NCI-H345 (cell line): ENCODE results near the gene MGAT5.
"Not testable (repeated sequence)": the region's sequence is repeated elsewhere in the genome, so short reads cannot be mapped to it uniquely, and the experiment has no call there.

ENCODE experiments used
- DNase-seq: peaks from one replicate; lab custom pipeline; 2025; lab: John Stamatoyannopoulos, UW

MGAT5 gene

DNA sequence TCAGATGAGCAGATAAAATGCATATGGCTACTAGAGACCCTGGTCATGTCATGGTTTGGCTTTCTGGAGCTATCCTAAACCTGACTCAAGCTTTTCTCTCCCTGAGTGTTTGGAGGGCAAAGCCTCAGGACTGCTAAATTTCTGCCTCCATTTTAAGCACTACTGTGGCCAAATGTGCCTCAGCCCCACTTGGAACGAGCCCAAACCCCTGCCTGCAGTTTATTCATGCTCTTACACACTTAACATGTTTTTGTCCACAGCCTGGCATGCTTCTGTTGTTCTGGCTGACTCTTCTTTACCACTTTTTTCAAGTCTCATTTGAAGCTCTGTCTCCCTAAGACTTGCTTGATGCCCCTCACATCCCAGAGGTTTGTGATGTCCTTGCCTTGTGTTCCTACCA is 24.7 kb downstream of the MGAT5 start:
- DNase-seq: no peak

DNA sequence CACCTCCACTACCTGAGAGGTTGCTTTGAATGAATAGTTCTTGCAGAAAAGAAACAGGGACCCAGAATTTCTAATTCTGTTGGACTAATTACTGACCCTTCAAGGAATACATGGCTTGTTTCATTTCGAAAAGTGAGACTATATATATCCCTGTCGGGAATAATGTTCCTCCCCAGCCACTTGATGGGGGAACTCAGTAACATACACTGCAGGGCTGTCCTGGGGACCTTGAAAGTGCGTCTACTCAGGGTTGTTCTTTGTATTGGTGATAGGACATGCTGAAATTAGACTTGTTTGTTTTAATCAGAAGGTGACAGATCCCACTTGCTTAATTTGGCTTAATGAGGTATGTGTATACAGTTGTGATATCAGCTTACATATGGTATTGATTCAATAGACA is 25.5 kb downstream of the MGAT5 start:
- DNase-seq: no peak

DNA sequence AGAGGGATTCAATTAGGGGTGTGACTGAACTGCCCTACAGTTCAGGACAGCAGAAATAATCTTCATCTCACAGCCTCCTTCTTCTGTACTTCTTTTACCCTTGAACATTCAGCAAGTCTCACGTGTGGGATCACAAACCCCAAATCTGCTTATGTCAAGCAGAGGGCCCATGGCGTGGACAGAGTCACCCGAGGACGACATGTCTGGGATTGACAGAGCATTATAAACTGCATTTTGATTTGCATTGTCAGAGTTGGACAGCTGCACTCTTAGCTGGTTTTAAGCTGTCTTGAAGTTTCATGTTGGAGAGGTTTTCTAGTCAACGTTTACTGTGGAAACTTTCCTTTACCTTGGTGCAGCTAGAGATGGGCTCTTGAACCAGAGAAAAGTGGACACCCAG is 26.4 kb downstream of the MGAT5 start:
- DNase-seq: no peak

GRCh38 chr2:134280726-134281125 is 26.9 kb downstream of the MGAT5 start:
- no peak for DNase-seq

- no peak for DNase-seq
Observed at GRCh38 chr2:134281815-134282419, 28.0 kb downstream of the MGAT5 start.

DNA sequence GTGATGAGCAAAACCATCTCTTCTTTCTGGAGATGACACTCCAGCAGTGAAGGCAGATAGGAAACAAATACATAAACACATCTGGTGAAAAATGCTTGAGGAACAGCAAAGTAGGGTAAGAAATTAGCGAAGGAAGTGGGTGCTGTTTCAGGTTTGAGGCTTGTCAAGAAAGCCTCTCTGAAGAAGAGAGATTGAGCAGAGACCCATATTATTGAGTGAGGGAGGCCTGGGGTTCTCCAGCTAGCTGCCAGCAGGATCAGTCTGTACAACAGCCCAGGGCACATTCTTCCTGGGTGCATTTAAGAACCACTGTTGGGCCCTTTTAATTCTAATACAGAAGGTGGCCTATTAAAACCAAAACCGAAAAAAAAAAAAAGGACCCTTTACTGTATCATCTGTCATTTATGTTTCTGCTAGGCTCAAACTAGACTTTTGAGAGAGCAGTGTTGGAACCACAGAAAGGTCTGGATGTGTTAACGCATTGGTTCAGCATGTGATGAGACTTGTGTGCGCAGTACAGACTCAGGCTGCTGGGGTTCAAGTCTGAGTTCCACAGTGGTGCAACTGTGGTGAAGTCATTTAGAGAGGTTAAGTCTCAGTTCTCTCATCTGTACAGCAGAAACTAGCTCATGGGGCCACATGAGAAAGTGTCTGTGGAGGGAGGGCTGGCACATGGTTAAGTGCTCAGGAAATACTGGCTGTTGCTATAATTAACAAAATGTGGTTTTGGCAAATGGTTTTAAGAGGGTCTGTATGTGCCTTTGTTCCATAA is 28.9 kb downstream of the MGAT5 start:
- no peak for DNase-seq

DNA sequence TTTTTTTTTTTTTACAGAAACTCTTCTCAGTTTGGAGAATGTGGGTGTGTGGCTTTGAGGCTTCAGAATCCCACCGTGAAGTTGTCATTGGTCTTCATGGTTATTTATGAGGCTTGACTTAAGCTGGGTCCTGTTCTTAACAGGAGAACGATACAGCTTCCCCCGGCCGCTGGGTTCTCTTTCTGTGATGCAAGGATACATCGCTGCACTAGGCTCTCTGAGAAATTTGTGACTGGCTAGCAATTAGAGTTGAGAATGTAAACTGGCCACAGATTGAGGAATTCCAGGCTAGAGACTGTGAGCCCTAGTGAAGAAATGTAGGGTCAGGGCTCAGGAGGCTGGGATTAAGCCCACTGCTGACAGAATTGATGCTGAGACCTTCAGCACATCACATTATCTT is 29.8 kb downstream of the MGAT5 start:
- no peak for DNase-seq

GRCh38 chr2:134284119-134284670 is 30.3 kb downstream of the MGAT5 start:
- no peak for DNase-seq

DNA sequence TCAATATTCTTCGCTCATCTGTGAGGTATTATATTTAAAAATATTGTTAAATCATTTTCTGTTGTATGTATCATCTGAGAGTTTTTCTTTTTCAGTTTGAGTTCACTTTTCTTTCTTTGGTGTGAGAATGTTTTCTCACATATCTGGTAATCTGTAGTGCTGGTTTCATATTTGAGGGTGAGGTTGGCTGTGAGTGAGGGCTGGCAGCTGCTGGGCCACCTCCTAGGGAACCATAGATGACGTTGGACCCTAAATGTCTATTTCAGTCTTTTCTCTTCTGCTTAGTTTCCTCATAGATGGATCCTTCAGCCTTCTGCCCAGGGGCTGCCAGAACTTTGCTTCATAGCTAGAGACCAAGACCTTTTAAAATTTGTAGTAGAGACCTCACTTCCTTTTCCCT is 33.5 kb downstream of the MGAT5 start:
- DNase-seq: no peak

GRCh38 chr2:134288814-134289213 is 34.9 kb downstream of the MGAT5 start:
- no peak for DNase-seq

DNA sequence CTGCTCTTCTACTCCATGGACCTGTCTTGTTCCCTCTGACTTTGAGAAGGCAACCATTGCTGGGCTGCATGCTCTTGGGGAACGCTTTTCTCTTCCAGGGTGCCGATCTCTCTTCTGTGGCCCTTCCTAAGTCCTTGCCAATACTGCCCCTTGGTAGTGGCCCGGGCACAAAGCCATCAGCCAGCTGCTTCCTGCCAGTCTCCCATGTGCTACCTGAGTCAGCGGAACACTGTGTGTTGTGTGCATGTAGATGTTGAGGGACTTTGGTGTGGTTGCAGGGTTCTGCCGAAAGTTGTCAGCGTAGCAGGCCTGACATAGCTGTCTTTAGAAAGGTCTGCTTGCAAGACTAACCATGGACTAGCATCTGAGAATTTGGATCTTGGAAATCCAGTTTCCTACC is 35.4 kb downstream of the MGAT5 start:
- DNase-seq: no peak

- no peak for DNase-seq
Observed at GRCh38 chr2:134290358-134290757, 36.5 kb downstream of the MGAT5 start.

DNA sequence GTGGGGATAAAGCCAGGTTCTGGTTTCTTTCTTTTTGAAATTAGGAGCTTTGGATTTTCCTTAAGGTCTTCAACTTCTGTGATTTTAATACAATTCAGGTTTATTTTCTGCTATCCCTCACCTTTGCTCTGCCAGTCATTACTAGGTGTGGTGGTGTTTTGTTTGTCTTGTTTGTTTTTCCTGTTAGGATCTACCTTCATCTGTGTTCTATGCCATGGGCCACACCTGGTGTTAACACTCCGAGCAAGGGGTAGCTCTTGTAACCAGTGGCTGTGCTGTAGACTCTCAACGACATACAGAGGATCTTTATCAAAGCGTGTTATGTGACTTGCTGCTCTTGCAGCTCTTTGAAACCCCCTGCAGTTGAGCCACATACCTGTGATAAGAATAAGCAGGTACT is 38.6 kb downstream of the MGAT5 start:
- DNase-seq: no peak

GRCh38 chr2:134293719-134294537 is 40.1 kb downstream of the MGAT5 start:
- DNase-seq: no peak

- not testable (repeated sequence) for DNase-seq
Observed at GRCh38 chr2:134294598-134294997, 40.7 kb downstream of the MGAT5 start.

- DNase-seq: no peak
Observed at GRCh38 chr2:134295441-134295840, 41.6 kb downstream of the MGAT5 start.

DNA sequence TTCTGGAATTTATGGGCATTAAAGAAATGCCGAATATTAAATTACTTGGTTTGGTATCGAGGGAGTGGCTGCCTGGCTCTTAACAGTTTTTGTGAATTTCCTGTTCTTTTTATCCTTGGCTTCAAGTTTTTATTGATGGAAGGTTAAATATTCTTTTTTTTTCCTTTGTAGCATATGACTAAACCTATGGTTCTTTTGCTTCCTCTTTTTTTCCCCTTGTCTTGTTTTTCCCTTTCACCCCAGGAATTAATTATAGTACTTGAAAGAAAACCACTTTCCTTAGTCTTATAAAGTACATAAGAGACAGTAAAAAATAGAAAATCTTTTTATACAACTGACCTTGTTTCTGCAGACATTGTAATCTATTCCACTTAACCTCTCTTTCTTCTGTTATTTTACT is 42.4 kb downstream of the MGAT5 start:
- DNase-seq: no peak

DNA sequence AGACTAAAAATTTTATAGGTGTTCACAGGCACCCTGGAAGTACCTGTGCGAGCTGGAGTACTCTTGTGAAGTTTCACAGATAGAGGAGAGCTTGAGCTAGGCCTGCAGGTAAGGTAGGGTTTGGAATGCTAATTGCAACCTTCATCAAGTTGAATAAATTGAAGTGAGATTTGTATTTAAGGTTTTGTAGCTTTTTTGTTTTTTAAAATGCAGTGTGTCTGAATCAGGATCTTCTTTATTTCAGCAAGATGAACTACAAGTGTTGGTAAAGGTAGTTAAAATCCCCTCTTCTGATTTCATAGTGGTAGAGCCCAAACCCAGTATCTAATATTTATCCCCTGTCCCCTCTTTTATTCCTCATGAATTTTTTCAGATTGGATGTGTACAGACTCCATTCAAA is 45.5 kb downstream of the MGAT5 start:
- DNase-seq: no peak

- DNase-seq: no peak
Observed at GRCh38 chr2:134300585-134300984, 46.7 kb downstream of the MGAT5 start.

- no peak for DNase-seq
Observed at GRCh38 chr2:134301099-134301927, 47.4 kb downstream of the MGAT5 start.

- DNase-seq: no peak
Observed at GRCh38 chr2:134301928-134302260, 48.0 kb downstream of the MGAT5 start.
